ENCODE results near the gene SLCO3A1.

SLCO3A1 gene

DNA sequence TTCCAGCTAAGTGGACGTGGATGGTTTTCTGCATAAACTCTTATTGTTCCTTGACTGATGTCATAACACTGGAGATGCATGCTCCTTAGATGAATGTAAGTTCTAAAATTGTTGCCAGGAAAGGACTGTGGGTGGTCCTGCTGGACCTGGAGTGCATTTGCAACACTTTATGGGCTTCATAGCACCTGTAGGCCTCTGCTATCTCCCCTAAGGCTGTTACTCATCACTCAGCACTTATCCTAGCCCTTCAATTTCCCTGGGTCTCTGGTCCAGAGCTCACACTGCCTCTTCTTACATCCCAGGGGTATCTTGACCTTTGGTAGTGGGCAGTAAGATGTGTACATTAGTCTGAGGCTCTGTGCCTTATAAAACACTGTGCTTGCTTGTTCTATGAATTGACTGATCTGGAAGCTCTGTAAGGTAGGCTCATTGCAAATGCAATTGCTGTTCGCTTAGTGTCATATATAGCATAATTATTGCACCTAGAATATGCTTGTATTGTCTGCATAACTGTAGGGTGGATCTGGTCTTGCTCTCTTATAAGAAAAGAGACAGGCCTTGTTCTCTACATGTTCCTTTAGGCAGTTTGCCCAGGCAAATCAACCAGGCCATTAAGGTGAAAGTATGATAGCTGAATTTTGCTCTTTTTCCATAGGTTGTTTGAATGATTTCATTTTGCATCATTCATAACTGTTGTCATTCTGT, 35.8 kb downstream of the SLCO3A1 start:
- Mint-ChIP-seq H3K4me3 (no peak overlapping the region), H3K36me3 (ENCODE audit: insufficient read depth) (peaks cover 7% of the 10 kb centered on the region), H3K27me3 (no peaks in the 10 kb centered on the region), H3K27ac (ENCODE audit: low read depth) (no peak overlapping the region), H3K9me3 (no peaks in the 10 kb centered on the region), H3K4me1 (peaks cover 67% of the 10 kb centered on the region)
- no peak for ATAC-seq (replicated peaks; ENCODE audit: extremely low read depth, poor library complexity, severe bottlenecking)
- DNase-seq (ENCODE audit: low spot score in 2 of 2), result no peak

DNA sequence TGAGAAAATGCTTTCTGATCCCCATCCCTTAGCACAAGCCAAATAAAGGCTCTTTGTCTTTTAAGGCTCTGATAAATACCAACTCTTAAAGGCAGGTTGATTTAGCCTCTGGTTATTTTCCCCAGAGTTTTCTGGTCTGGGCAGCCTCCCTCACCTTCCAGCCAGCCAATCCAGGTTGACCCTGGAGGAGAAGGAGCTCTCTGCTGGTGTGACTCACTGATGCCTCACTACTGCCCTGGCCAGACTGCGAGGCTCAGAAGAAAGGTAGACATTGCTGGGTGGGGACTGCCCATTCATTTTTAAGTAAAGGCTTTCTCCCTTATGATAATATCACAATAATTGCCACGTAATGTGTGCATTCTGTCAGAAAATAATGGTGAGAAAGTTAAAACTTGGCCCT, 37.1 kb downstream of the SLCO3A1 start:
- Mint-ChIP-seq H3K4me3 (no peak overlapping the region), H3K9me3 (no peaks in the 10 kb centered on the region), H3K27ac (ENCODE audit: low read depth) (no peak overlapping the region), H3K4me1 (peaks cover 70% of the 10 kb centered on the region), H3K36me3 (ENCODE audit: insufficient read depth) (peaks cover 6% of the 10 kb centered on the region), H3K27me3 (no peaks in the 10 kb centered on the region)
- DNase-seq (ENCODE audit: low spot score in 2 of 2) (no peak), ATAC-seq (replicated peaks; ENCODE audit: extremely low read depth, poor library complexity, severe bottlenecking) (no peak)

DNA sequence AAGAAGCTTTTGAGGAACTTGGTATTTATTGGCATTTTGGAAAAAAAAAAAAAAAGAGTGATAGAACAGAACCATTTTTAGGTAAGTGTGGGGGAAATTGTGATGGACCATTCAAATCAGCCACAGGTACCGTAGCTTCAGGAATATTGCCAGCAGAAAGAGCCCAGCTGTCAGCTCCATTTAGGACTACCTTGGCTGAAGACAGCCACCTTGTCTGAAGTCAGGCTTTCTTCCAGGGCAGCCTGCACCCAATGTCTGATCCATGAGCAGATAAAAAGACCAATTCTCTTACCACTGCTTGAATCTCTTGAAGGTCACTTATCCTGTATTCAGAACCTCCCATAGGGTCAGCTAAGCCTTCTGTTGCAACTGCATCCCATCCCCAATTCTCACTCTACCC, 37.6 kb downstream of the SLCO3A1 start:
- Mint-ChIP-seq H3K9me3 (no peaks in the 10 kb centered on the region), H3K4me3 (no peak overlapping the region), H3K36me3 (ENCODE audit: insufficient read depth) (peaks cover 6% of the 10 kb centered on the region), H3K27me3 (no peaks in the 10 kb centered on the region), H3K4me1 (peaks cover 70% of the 10 kb centered on the region), H3K27ac (ENCODE audit: low read depth) (no peak overlapping the region)
- no peak for ATAC-seq (replicated peaks; ENCODE audit: extremely low read depth, poor library complexity, severe bottlenecking)
- DNase-seq (ENCODE audit: low spot score in 2 of 2), result no peak

DNA sequence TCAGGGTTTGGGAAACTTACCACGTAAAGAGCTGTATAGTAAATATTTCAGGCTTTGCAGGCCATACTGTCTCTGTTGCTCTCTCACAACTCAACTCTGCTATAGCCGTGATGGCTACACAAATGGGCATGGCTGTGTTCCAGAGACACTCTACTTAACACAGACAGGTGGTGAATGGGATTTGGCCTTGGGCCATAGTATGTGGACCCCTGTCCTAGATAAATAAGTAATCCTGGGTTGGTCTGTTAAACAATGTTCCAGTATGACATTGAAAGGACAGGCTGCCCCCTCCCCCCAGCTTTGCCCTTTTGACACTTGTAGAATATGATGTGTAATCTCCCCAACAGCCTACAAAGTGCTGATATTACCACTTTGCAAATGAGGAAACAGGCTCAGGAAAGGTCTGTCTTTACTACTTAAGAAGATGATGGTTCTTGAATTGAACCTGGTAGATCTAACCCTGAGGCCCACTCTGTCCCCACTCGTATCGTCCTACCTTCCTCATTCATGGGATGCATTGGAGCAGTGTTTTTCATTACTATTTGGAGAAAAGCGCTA, 38.4 kb downstream of the SLCO3A1 start:
- Mint-ChIP-seq H3K4me3 (no peak overlapping the region), H3K9me3 (no peaks in the 10 kb centered on the region), H3K27me3 (no peaks in the 10 kb centered on the region), H3K4me1 (peaks cover 70% of the 10 kb centered on the region), H3K36me3 (ENCODE audit: insufficient read depth) (peaks cover 6% of the 10 kb centered on the region), H3K27ac (ENCODE audit: low read depth) (no peak overlapping the region)
- DNase-seq (ENCODE audit: low spot score in 2 of 2), result no peak
- no peak for ATAC-seq (replicated peaks; ENCODE audit: extremely low read depth, poor library complexity, severe bottlenecking)

DNA sequence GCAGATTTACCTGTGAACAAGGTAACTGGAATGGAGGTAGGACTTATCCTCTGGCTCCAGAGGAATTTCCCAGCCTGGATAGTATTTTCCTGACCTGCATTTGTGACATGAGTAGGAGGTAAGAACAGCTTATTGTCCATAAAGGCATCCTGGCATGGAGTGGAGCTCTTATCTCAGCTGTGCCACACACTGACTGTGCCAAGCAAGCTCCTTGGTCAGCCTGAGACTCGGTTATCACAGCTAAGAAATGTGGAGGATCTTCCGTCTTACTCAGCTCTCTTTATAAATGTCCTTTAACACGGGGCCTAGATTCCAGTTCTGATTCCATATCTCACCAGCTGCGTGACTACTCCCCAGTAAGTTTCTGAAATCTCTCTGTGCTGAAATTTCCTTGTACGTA, 38.9 kb downstream of the SLCO3A1 start:
- Mint-ChIP-seq H3K4me1 (peaks cover 66% of the 10 kb centered on the region), H3K36me3 (ENCODE audit: insufficient read depth) (peaks cover 6% of the 10 kb centered on the region), H3K4me3 (no peak overlapping the region), H3K27me3 (no peaks in the 10 kb centered on the region), H3K27ac (ENCODE audit: low read depth) (no peak overlapping the region), H3K9me3 (no peaks in the 10 kb centered on the region)
- ATAC-seq (replicated peaks; ENCODE audit: extremely low read depth, poor library complexity, severe bottlenecking) (no peak), DNase-seq (ENCODE audit: low spot score in 2 of 2) (no peak)

DNA sequence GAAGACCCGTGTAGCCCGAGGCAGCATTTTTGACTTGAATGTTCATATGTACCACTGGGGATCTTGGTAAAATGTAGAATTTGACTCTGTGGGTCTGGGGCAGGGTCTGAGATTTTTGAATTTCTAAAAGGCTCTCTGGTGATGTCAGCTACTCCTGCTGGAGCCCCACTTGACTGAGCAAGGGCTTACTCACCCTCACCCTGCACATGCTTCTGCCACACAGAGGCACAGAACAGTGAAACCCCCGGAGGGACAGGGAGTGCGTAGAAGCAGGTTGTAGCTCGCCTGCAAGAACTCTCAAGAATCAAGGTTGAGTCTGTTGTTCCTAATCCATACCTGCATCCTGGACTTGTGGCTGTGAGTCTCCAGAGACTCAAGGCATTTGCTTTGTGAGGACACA, 41.1 kb downstream of the SLCO3A1 start:
- Mint-ChIP-seq H3K4me3 (no peak overlapping the region), H3K27ac (ENCODE audit: low read depth) (no peak overlapping the region), H3K4me1 (peaks cover 71% of the 10 kb centered on the region), H3K9me3 (no peaks in the 10 kb centered on the region), H3K27me3 (no peaks in the 10 kb centered on the region), H3K36me3 (ENCODE audit: insufficient read depth) (peaks cover 6% of the 10 kb centered on the region)
- ATAC-seq (replicated peaks; ENCODE audit: extremely low read depth, poor library complexity, severe bottlenecking), result no peak
- DNase-seq (ENCODE audit: low spot score in 2 of 2), result no peak

DNA sequence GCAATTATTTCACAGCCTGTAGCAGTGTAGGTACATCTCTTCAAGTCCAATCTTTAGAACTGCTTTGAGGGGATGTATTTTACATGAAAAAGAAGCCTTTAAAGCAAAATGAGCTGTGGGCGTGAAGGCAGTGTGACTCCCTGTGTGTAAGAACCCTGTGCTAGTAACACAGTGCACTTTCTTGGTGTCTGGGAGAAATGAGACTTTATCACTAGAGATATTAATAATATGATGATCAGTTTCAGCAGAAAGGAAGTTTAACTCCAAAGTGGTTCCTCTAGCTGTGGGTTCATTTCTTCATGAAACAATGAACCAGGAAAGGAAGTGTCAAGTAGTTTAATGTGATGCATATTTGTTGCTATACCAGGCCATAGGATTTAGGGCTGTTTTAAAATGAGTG, 41.5 kb downstream of the SLCO3A1 start:
- Mint-ChIP-seq H3K27me3 (no peaks in the 10 kb centered on the region), H3K4me3 (no peak overlapping the region), H3K27ac (ENCODE audit: low read depth) (no peak overlapping the region), H3K9me3 (no peaks in the 10 kb centered on the region), H3K36me3 (ENCODE audit: insufficient read depth) (peaks cover 6% of the 10 kb centered on the region), H3K4me1 (peaks cover 73% of the 10 kb centered on the region)
- ATAC-seq (replicated peaks; ENCODE audit: extremely low read depth, poor library complexity, severe bottlenecking), result no peak
- no peak for DNase-seq (ENCODE audit: low spot score in 2 of 2)

DNA sequence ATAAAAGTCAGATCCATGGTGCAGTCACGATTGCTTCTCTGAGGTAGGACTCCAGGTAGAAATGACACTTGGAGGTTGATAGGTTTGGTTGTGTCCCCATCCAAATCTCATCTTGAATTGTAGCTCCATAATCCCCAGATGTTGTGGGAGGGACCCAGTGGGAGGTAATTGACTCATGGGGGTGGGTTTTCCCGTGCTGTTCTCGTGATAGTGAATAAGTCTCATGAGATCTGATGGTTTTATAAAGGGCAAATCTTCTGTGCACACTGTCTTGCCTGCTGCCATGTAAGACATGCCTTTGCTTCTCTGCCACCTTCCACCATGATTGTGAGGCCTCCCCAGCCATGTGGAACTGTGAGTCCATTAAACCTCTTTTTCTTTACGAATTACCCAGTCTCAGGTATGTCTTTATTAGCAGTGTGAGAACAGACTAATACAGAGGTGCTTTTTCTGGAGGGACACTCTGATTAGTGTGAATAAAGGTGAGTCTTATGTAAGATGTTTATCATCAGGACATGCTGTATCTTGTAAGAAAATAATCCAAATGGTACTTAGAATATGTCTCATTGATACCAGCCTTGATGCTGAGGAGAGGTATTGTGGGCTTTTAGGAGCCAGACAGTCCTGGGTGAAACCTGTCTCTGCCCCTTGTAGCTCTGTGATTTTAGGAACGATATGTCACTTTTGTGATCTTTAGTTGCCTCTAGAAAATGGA, 43.0 kb downstream of the SLCO3A1 start:
- H3K36me3 Mint-ChIP-seq (ENCODE audit: insufficient read depth), result peaks cover 6% of the 10 kb centered on the region
- H3K9me3 Mint-ChIP-seq, result no peaks in the 10 kb centered on the region
- no peak overlapping the region for H3K4me3 Mint-ChIP-seq
- ATAC-seq (replicated peaks; ENCODE audit: extremely low read depth, poor library complexity, severe bottlenecking), result no peak
- H3K27me3 Mint-ChIP-seq, result no peaks in the 10 kb centered on the region
- H3K27ac Mint-ChIP-seq (ENCODE audit: low read depth), result no peak overlapping the region
- no peak for DNase-seq (ENCODE audit: low spot score in 2 of 2)
- peaks cover 60% of the 10 kb centered on the region for H3K4me1 Mint-ChIP-seq

DNA sequence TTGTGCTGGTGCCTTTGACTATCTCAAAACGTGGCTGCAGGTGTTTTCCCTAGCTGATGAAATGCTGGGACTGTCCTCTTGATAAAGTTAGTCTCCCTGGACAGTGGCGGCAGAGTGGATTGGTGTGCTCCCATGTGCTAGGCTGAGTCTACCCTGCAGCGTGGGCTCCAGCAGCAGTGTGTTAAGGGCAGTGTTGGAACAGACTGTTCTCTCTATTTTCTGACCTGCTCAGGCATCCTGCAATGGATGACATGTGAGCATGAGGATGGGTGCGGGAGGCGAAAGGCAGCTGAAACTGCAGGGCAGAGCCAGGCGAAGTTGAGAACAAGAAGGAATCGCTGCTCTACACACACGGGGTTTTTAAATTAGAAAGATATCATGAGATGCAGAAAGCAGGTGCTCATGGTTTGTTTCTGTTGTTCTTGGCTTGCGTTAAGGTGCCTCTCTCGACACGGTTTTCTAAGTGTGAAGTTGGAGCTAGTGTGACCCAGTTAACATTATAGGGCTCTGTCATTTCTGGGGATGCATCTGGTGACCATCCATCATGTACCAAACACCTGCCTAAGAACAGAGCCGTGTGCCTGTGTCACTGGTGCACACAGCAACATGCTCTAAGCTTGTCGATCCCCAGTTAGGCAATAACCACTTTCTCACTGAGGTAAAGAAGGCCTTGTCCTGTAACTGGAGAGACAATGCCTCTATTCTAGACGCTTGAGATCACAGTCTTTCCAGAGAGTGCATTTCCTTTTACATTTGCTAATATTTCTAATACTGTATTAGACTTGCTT, 44.3 kb downstream of the SLCO3A1 start:
- DNase-seq (ENCODE audit: low spot score in 2 of 2) (no peak), ATAC-seq (replicated peaks; ENCODE audit: extremely low read depth, poor library complexity, severe bottlenecking) (no peak)
- Mint-ChIP-seq H3K36me3 (ENCODE audit: insufficient read depth) (no peaks in the 10 kb centered on the region), H3K27me3 (no peaks in the 10 kb centered on the region), H3K9me3 (peaks cover 6% of the 10 kb centered on the region), H3K4me3 (no peak overlapping the region), H3K4me1 (peaks cover 59% of the 10 kb centered on the region), H3K27ac (ENCODE audit: low read depth) (no peak overlapping the region)

DNA sequence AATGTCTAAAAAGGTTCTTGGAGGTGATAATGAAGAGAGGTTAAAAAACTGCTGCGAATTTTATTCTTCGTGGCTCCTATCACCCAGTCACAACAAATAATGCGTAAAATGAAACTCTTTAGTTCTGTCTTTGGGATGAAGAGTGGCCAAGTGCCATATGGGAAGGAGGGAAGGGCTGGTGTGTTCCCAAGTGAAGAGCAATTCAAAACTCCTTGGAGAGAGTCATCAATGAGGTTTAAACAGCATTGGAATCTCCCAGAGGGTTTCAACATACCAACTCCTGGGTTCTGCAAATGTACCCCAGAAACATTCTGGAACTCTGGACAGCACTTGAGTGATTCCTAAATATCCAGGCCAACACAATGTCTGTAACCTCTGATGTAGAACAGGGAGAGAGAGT, 45.3 kb downstream of the SLCO3A1 start:
- H3K27me3 Mint-ChIP-seq, result no peaks in the 10 kb centered on the region
- H3K4me3 Mint-ChIP-seq, result no peak overlapping the region
- H3K4me1 Mint-ChIP-seq, result peaks cover 64% of the 10 kb centered on the region
- no peak overlapping the region for H3K27ac Mint-ChIP-seq (ENCODE audit: low read depth)
- H3K9me3 Mint-ChIP-seq, result peaks cover 6% of the 10 kb centered on the region
- DNase-seq (ENCODE audit: low spot score in 2 of 2) (no peak), ATAC-seq (replicated peaks; ENCODE audit: extremely low read depth, poor library complexity, severe bottlenecking) (no peak)
- H3K36me3 Mint-ChIP-seq (ENCODE audit: insufficient read depth), result peaks cover 2% of the 10 kb centered on the region

DNA sequence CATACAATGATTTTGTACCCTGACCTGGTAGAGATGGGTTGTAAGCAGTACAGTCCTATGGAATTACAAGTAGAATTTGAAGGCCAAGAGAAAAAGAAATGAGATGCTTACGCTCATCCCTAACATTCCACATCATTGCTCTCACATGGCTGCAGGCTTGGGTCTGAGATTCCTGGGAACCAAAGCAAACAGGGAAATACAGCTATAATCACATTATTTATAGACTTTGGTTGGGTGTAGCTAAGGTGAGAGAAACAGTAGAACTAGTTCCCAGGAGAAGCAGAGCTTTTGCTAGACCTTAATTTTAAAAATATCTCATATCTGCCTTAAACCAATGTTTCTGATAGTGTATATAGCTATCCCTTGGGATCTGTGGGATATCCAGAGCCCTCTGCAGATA, 51.4 kb downstream of the SLCO3A1 start:
- Mint-ChIP-seq H3K4me3 (no peak overlapping the region), H3K36me3 (ENCODE audit: insufficient read depth) (peaks cover 2% of the 10 kb centered on the region), H3K9me3 (peaks cover 6% of the 10 kb centered on the region), H3K27me3 (no peaks in the 10 kb centered on the region), H3K27ac (ENCODE audit: low read depth) (peak overlapping the region; percentile 11), H3K4me1 (peaks cover 39% of the 10 kb centered on the region)
- ATAC-seq (replicated peaks; ENCODE audit: extremely low read depth, poor library complexity, severe bottlenecking), result no peak
- no peak for DNase-seq (ENCODE audit: low spot score in 2 of 2)

DNA sequence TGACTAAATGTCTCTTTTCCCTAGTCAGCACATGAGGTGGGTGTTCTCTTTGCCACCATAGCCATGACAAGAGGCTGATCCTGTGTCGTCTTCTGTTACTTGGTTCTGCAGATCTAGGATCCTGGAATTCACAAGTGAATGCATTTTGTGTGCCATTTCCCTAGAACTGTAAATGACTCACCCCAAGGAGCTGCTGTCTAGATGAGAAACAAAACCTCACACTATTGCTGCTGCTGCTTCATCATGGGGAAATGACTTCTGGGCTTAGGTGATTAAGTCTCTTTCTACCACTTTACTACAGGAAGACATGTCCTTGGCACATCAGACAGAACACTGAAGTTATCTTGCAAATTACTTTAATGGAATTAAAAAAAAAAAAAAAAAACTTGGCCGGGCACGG, 54.9 kb downstream of the SLCO3A1 start:
- ATAC-seq (replicated peaks; ENCODE audit: extremely low read depth, poor library complexity, severe bottlenecking) (no peak), DNase-seq (ENCODE audit: low spot score in 2 of 2) (no peak)
- no peak overlapping the region for H3K27ac Mint-ChIP-seq (ENCODE audit: low read depth)
- H3K9me3 Mint-ChIP-seq, result no peaks in the 10 kb centered on the region
- peaks cover 60% of the 10 kb centered on the region for H3K4me1 Mint-ChIP-seq
- H3K4me3 Mint-ChIP-seq, result no peak overlapping the region
- H3K36me3 Mint-ChIP-seq (ENCODE audit: insufficient read depth), result no peaks in the 10 kb centered on the region
- H3K27me3 Mint-ChIP-seq, result no peaks in the 10 kb centered on the region
